Parathyroid adenoma (tissue), 2 donors: ENCODE measurements around the gene GDNF.

Experiments
- H2AFZ ChIP-seq: fragments of 300-600 bp; sonication (generic); one replicate; pipeline ENCODE4 v1.7.0; 2017; ENCODE audit warnings: antibody characterized with exemption, mild to moderate bottlenecking
- H3K27ac ChIP-seq: fragments of 300-600 bp; sonication (generic); one replicate; pipeline ENCODE4 v1.7.0; 2017
- H3K27me3 ChIP-seq: fragments of 300-600 bp; sonication (generic); one replicate; pipeline ENCODE4 v1.7.0; 2017; ENCODE audit warnings: low read length; ENCODE audit not compliant: control insufficient read depth, insufficient read depth
- H3K36me3 ChIP-seq: fragments of 300-600 bp; sonication (generic); one replicate; pipeline ENCODE4 v1.7.0; 2017; ENCODE audit warnings: low read length; ENCODE audit not compliant: control insufficient read depth, insufficient read depth
- H3K4me1 ChIP-seq: fragments of 300-600 bp; sonication (generic); one replicate; pipeline ENCODE4 v1.7.0; 2017; ENCODE audit warnings: control low read depth
- H3K4me2 ChIP-seq: fragments of 300-600 bp; sonication (generic); one replicate; pipeline ENCODE4 v1.7.0; 2017; ENCODE audit warnings: low read length
- H3K4me3 ChIP-seq: fragments of 300-600 bp; sonication (generic); one replicate; pipeline ENCODE4 v1.7.0; 2017; ENCODE audit warnings: low read depth, low read length
- H3K79me2 ChIP-seq: fragments of 300-600 bp; sonication (generic); one replicate; pipeline ENCODE4 v1.7.0; 2017; ENCODE audit warnings: control low read depth
- H3K9ac ChIP-seq: fragments of 300-600 bp; sonication (generic); one replicate; pipeline ENCODE4 v1.7.0; 2017; ENCODE audit warnings: mild to moderate bottlenecking
- H3K9me3 ChIP-seq: fragments of 300-600 bp; sonication (generic); one replicate; pipeline ENCODE4 v1.7.0; 2017; ENCODE audit warnings: low read length; ENCODE audit not compliant: control insufficient read depth
- TF ChIP-seq, protein P1 (sequence below): fragments of 300-600 bp; sonication (generic); IDR thresholded peaks from one replicate; pipeline ENCODE4 v1.7.0; 2017; ENCODE audit warnings: antibody characterized with exemption, mild to moderate bottlenecking
- donor health status: primary hyperparathyroidism.

GDNF gene, protein sequence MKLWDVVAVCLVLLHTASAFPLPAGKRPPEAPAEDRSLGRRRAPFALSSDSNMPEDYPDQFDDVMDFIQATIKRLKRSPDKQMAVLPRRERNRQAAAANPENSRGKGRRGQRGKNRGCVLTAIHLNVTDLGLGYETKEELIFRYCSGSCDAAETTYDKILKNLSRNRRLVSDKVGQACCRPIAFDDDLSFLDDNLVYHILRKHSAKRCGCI

DNA sequence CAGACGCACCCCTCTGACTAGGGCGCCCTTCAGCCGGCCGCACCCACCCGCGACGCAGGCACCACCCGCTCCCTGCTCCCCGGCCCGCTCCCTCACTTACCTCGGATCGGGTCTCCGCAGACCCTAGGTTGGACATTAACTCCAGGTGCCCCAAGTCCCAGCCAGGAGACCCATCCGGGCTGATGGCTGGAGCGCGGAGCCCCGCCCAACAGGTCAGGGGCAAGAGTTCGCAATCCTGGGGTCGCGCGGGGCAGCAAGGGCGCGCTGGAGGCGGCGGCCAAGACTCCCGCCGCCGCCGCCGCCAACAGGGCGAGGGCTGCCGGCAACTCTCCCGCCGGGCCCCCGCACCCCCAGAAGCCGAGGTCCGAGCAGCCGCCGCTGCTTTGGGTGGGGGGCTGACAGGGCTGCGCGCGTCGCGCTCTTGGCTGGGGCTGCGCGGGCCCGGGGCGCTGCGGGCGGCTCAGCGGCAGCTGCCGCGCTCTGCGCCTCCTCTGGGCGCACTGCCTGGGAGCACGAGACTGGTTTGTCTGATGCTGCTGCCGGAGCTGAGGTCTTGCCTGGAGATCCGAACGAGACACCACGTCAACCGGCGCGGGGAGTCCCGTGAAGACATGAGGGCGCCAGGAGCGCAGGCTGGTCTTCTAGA is at the start of gene GDNF:
GDNF (minus strand) TSS at position 635 of the 646 bp plus-strand sequence. CDS start 5,245 bp downstream, outside the sequence.
- H3K4me1 ChIP-seq = no peaks in the 10 kb centered on the region
- H3K27me3 ChIP-seq = peaks cover 16% of the 10 kb centered on the region
- no peaks in the 10 kb centered on the region for H3K9me3 ChIP-seq
- H3K79me2 ChIP-seq = no peaks in the 10 kb centered on the region
- TF ChIP-seq, protein P1, sequence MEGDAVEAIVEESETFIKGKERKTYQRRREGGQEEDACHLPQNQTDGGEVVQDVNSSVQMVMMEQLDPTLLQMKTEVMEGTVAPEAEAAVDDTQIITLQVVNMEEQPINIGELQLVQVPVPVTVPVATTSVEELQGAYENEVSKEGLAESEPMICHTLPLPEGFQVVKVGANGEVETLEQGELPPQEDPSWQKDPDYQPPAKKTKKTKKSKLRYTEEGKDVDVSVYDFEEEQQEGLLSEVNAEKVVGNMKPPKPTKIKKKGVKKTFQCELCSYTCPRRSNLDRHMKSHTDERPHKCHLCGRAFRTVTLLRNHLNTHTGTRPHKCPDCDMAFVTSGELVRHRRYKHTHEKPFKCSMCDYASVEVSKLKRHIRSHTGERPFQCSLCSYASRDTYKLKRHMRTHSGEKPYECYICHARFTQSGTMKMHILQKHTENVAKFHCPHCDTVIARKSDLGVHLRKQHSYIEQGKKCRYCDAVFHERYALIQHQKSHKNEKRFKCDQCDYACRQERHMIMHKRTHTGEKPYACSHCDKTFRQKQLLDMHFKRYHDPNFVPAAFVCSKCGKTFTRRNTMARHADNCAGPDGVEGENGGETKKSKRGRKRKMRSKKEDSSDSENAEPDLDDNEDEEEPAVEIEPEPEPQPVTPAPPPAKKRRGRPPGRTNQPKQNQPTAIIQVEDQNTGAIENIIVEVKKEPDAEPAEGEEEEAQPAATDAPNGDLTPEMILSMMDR = no peak
- H3K27ac ChIP-seq = no peak within 1 kb of the TSS
- no peak within 1 kb of the TSS for H3K9ac ChIP-seq
- H3K4me2 ChIP-seq = peak within 1 kb of the TSS; percentile 71
- no peaks in the 10 kb centered on the region for H3K36me3 ChIP-seq
- peak within 1 kb of the TSS; percentile 50 for H2AFZ ChIP-seq
- H3K4me3 ChIP-seq = peak within 1 kb of the TSS; percentile 20

DNA sequence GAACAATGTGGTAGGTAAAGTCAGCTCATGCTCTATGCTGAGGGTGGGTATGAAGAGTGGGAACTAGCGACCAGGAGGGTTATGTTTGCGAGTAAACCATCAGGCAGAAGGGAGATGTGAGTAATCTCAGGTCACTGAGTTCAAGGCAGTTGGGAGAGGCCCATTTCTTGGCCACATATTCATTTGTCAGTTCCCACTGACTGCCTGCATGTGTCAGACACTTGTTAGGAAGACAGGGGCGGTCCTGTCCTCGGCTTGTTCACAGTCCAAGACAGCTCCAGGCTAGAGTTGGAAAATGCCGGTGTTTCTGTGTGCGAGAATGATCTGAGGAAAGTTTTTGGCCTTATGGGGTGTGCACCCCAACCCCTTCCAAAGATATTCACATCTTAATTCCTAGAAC is 48.6 kb upstream of the GDNF start:
- Histone ChIP-seq H3K9ac (no peak overlapping the region), H3K79me2 (no peaks in the 10 kb centered on the region), H3K36me3 (no peaks in the 10 kb centered on the region), H3K27ac (no peak overlapping the region), H3K9me3 (no peaks in the 10 kb centered on the region), H2AFZ (no peak overlapping the region), H3K4me2 (no peak overlapping the region), H3K4me3 (no peak overlapping the region), H3K27me3 (no peaks in the 10 kb centered on the region), H3K4me1 (no peaks in the 10 kb centered on the region)
- TF ChIP-seq, protein P1 = no peak

DNA sequence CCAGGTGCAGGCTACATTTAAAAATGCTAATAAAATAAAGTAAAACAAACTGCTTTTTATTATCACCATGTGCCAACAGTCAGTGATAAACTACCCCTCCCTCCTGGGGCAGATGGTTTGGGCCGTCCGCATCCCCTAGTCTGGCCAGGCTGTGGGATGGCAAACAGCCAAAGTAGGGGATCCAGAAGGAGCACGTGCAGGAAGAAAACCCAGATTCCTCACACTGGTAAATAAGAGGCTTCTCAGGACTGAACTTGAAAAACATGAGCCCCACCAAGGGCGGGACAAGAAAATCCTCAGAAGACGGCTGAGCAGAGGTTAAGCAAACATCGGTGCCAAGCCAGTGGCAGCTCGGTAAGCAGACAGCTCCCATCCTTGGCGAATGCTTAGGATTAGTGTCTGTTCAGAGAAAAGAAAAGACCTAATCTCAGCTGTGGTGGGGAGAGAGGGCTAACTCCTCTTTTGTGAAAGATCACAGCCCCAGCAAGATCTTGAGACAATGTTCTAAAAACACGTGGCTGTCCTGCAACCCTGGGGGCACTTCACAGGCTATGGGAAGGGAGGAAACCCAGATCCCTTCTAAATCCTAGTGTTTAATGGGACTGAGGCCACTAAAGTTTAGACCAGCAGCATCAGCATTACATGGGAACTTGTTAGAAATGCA is 46.5 kb upstream of the GDNF start:
- TF ChIP-seq, protein P1 = no peak
- no peaks in the 10 kb centered on the region for H3K27me3 ChIP-seq
- no peaks in the 10 kb centered on the region for H3K4me1 ChIP-seq
- no peak overlapping the region for H3K4me3 ChIP-seq
- H3K4me2 ChIP-seq = no peak overlapping the region
- H3K36me3 ChIP-seq = no peaks in the 10 kb centered on the region
- H3K27ac ChIP-seq = no peak overlapping the region
- no peaks in the 10 kb centered on the region for H3K79me2 ChIP-seq
- H3K9me3 ChIP-seq = no peaks in the 10 kb centered on the region
- H3K9ac ChIP-seq = no peak overlapping the region
- no peak overlapping the region for H2AFZ ChIP-seq

DNA sequence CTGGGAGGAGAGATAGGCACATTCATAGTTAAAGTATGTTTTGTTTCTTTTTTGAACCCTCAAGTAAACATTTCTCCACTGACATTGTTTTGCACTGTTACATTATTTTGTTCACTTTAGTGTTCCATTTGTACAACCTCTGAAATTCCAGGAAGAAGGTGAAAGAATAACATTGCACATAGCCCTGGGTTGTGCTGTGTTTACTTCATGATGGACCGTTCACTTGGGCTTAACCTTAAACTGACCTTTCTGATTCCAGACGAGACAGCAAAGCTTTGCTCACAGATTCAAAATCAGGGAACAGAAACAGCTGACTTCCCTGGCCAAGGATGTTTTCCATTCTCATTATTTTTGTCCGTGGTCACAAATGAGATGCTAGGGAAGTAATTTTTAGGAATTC is 42.8 kb upstream of the GDNF start:
- Histone ChIP-seq H3K36me3 (no peaks in the 10 kb centered on the region), H2AFZ (no peak overlapping the region), H3K9ac (no peak overlapping the region), H3K27me3 (no peaks in the 10 kb centered on the region), H3K4me2 (no peak overlapping the region), H3K4me3 (no peak overlapping the region), H3K9me3 (no peaks in the 10 kb centered on the region), H3K4me1 (no peaks in the 10 kb centered on the region), H3K27ac (no peak overlapping the region), H3K79me2 (no peaks in the 10 kb centered on the region)
- TF ChIP-seq, protein P1 = no peak
